IMR-90 (cell line): Measurements from ENCODE around the gene ZFAND2A. TPM values are rescaled to one million over a fixed set of nuclear protein-coding genes. Genes with fewer than 3 reads are reported as not detected.

Experiments used
- ATAC-seq: fragments of 200-7000 bp; cut with Tn5 transposase; 2 replicates; pipeline ENCODE4 v1.9.1; 2020; ENCODE audit warnings: low read depth, mild to moderate bottlenecking, moderate library complexity
- BruUV-seq: library from RNA; stranded (reverse); fragments of 400-500 nt; replicated peaks from 2 replicates; lab custom pipeline; 2021; lab: Mats Ljungman, UMichigan
- CTCF ChIA-PET: fragments of 300-600 bp; formaldehyde crosslinking; extraction: SDS; loops from one replicate; lab custom pipeline; 2021; ENCODE audit warnings: antibody characterized with exemption; lab: Yijun Ruan, JAX
- POLR2A ChIA-PET: fragments of 300-600 bp; sonication (Branson Sonifier 250); formaldehyde crosslinking; loops from one replicate; lab custom pipeline; 2022; ENCODE audit warnings: antibody characterized with exemption; ENCODE audit not compliant: unreplicated experiment; lab: Charles Lee
- DNase-seq: peaks from one replicate; pipeline ENCODE4 v3.0.0; 2013
- H2AFZ ChIP-seq: replicated peaks from 2 replicates; pipeline ENCODE3; 2013; ENCODE audit warnings: low read length, mild to moderate bottlenecking; ENCODE audit not compliant: poor library complexity
- H2AK5ac ChIP-seq: 2 replicates; pipeline ENCODE4 v1.6.1; 2013; ENCODE audit warnings: low read depth, low read length, inconsistent platforms
- H2AK9ac ChIP-seq: replicated peaks from 2 replicates; pipeline ENCODE3; 2013; ENCODE audit warnings: mild to moderate bottlenecking, low read depth, low read length, moderate library complexity; ENCODE audit not compliant: poor library complexity
- H2BK120ac ChIP-seq: 2 replicates; pipeline ENCODE4 v1.6.1; 2013; ENCODE audit warnings: low read depth, low read length, inconsistent platforms
- H2BK15ac ChIP-seq: 3 replicates; pipeline ENCODE4 v1.6.1; 2013; ENCODE audit warnings: low read depth, low read length, inconsistent platforms
- H2BK20ac ChIP-seq: 2 replicates; pipeline ENCODE4 v1.6.1; 2013; ENCODE audit warnings: low read depth, mild to moderate bottlenecking, inconsistent platforms, low read length, moderate library complexity
- H2BK5ac ChIP-seq: 2 replicates; pipeline ENCODE4 v1.6.1; 2013; ENCODE audit warnings: mild to moderate bottlenecking, low read depth, low read length, inconsistent platforms; ENCODE audit not compliant: poor library complexity, severe bottlenecking
- H3K14ac ChIP-seq: replicated peaks from 2 replicates; pipeline ENCODE4 v1.6.1; 2013; ENCODE audit warnings: low read depth, low read length, inconsistent platforms
- H3K18ac ChIP-seq: 2 replicates; pipeline ENCODE4 v1.6.1; 2013; ENCODE audit warnings: low read depth, low read length, control low read depth
- H3K23ac ChIP-seq: 2 replicates; pipeline ENCODE4 v1.6.1; 2013; ENCODE audit warnings: low read depth, low read length, inconsistent platforms
- H3K27ac ChIP-seq: 2 replicates; pipeline ENCODE4 v1.5.1; 2013; ENCODE audit warnings: mild to moderate bottlenecking, control low read depth, low read length; ENCODE audit not compliant: insufficient read depth
- H3K27me3 ChIP-seq: 2 replicates; pipeline ENCODE4 v1.6.1; 2013; ENCODE audit warnings: low read length; ENCODE audit not compliant: control insufficient read depth, insufficient read depth
- H3K36me3 ChIP-seq: 2 replicates; pipeline ENCODE4 v1.6.1; 2013; ENCODE audit warnings: low read length, mixed read lengths; ENCODE audit not compliant: control insufficient read depth, insufficient read depth
- H3K4ac ChIP-seq: 2 replicates; pipeline ENCODE4 v1.6.1; 2013; ENCODE audit warnings: low read depth, low read length, inconsistent platforms
- H3K4me1 ChIP-seq: 2 replicates; pipeline ENCODE4 v1.6.1; 2013; ENCODE audit warnings: low read length, mixed read lengths; ENCODE audit not compliant: control insufficient read depth, insufficient read depth
- H3K4me2 ChIP-seq: 2 replicates; pipeline ENCODE4 v1.6.1; 2013; ENCODE audit warnings: low read depth, mild to moderate bottlenecking, control low read depth, low read length, moderate library complexity
- H3K4me3 ChIP-seq: 2 replicates; pipeline ENCODE4 v1.5.1; 2013; ENCODE audit warnings: low read depth, mild to moderate bottlenecking, control low read depth, low read length, moderate library complexity; ENCODE audit not compliant: insufficient read depth
- H3K56ac ChIP-seq: 2 replicates; pipeline ENCODE4 v1.6.1; 2013; ENCODE audit warnings: low read length, inconsistent platforms; ENCODE audit not compliant: insufficient read depth; ENCODE audit errors: extremely low read depth
- H3K79me1 ChIP-seq, 2 experiments: 2 replicates each; pipeline ENCODE4 v1.6.1; 2013; ENCODE audit warnings: low read length in 2 of 2, inconsistent platforms in 1 of 2, low read depth in 1 of 2
- H3K9ac ChIP-seq: 2 replicates; pipeline ENCODE4 v1.6.1; 2013; ENCODE audit warnings: low read depth, low read length, control low read depth
- H3K9me1 ChIP-seq: 2 replicates; pipeline ENCODE4 v1.6.1; 2013; ENCODE audit warnings: low read length, inconsistent platforms; ENCODE audit not compliant: insufficient read depth
- H3K9me3 ChIP-seq: 2 replicates; pipeline ENCODE4 v1.6.1; 2013; ENCODE audit warnings: low read length; ENCODE audit not compliant: control insufficient read depth, insufficient read depth
- H4K20me1 ChIP-seq: 2 replicates; pipeline ENCODE4 v1.6.1; 2013; ENCODE audit warnings: low read length, inconsistent platforms; ENCODE audit not compliant: insufficient read depth
- H4K5ac ChIP-seq: 2 replicates; pipeline ENCODE4 v1.6.1; 2013; ENCODE audit warnings: mild to moderate bottlenecking, low read depth, low read length, control low read depth
- H4K8ac ChIP-seq, 2 experiments: 2 replicates each; pipeline ENCODE4 v1.6.1; 2013; ENCODE audit warnings: low read depth in 2 of 2, low read length in 2 of 2, control low read depth in 1 of 2, inconsistent platforms in 1 of 2
- H4K91ac ChIP-seq: 2 replicates; pipeline ENCODE4 v1.6.1; 2013; ENCODE audit warnings: low read depth, low read length, inconsistent platforms; ENCODE audit not compliant: insufficient read depth
- BHLHE40 ChIP-seq: fragments of 150-350 bp; IDR thresholded peaks from 2 replicates; pipeline ENCODE4 v1.6.1; 2016; ENCODE audit warnings: mild to moderate bottlenecking, low read depth, low read length
- CEBPB ChIP-seq: IDR thresholded peaks from 2 replicates; pipeline ENCODE4 v1.6.1; 2012; ENCODE audit warnings: low read depth, low read length, improper control_type of control experiment
- CHD1 ChIP-seq: IDR thresholded peaks from 2 replicates; pipeline ENCODE4 v1.6.1; 2012; ENCODE audit warnings: low read depth, low read length, improper control_type of control experiment
- CTCF ChIP-seq: conservative IDR thresholded peaks from 2 replicates; pipeline ENCODE4 v1.5.1; 2012; ENCODE audit warnings: mild to moderate bottlenecking, low read depth, low read length, improper control_type of control experiment
- ELK1 ChIP-seq: fragments of 150-350 bp; IDR thresholded peaks from 2 replicates; pipeline ENCODE4 v1.6.1; 2016; ENCODE audit warnings: low read depth, mild to moderate bottlenecking, low read length, moderate library complexity, borderline replicate concordance
- FOS ChIP-seq: fragments of 150-350 bp; IDR thresholded peaks from 2 replicates; pipeline ENCODE4 v1.6.1; 2016; ENCODE audit warnings: low read depth, low read length
- MAFK ChIP-seq: IDR thresholded peaks from 2 replicates; pipeline ENCODE4 v1.6.1; 2012; ENCODE audit warnings: low read depth, low read length, improper control_type of control experiment
- MAZ ChIP-seq: IDR thresholded peaks from 2 replicates; pipeline ENCODE4 v1.6.1; 2012; ENCODE audit warnings: low read depth, mild to moderate bottlenecking, low read length, improper control_type of control experiment, moderate library complexity, borderline replicate concordance
- MXI1 ChIP-seq: IDR thresholded peaks from 2 replicates; pipeline ENCODE4 v1.6.1; 2012; ENCODE audit warnings: low read depth, mild to moderate bottlenecking, low read length, moderate library complexity, borderline replicate concordance
- POLR2A ChIP-seq: IDR thresholded peaks from 2 replicates; pipeline ENCODE4 v1.6.1; 2012; ENCODE audit warnings: mild to moderate bottlenecking, low read depth, low read length
- RCOR1 ChIP-seq: IDR thresholded peaks from 2 replicates; pipeline ENCODE4 v1.6.1; 2012; ENCODE audit warnings: mild to moderate bottlenecking, low read length, improper control_type of control experiment; ENCODE audit not compliant: insufficient replicate concordance
- RFX5 ChIP-seq: IDR thresholded peaks from 2 replicates; pipeline ENCODE4 v1.8.0; 2012; ENCODE audit warnings: low read depth, mild to moderate bottlenecking, low read length, moderate library complexity
- SMC3 ChIP-seq: fragments of 150-350 bp; IDR thresholded peaks from 2 replicates; pipeline ENCODE4 v1.6.1; 2016; ENCODE audit warnings: low read depth, mild to moderate bottlenecking, antibody characterized with exemption, low read length, moderate library complexity
- USF2 ChIP-seq: fragments of 150-350 bp; IDR thresholded peaks from 2 replicates; pipeline ENCODE4 v1.6.1; 2017; ENCODE audit warnings: mild to moderate bottlenecking, antibody characterized with exemption, low read length, low read depth
- WGBS, 2 experiments: methylation state at CpG; one replicate each; pipeline versions ENCODE4 v1.1.5 to v1.1.7; 2013; ENCODE audit warnings: missing lambda C conversion rate in 2 of 2; ENCODE audit not compliant: insufficient read length in 1 of 2; ENCODE audit errors: extremely low coverage in 2 of 2; 5-methylcytosine and 5-hydroxymethylcytosine counted together
- dilution Hi-C: fragments of 300-500 bp; cut with HindIII; formaldehyde crosslinking; loops from one replicate; pipeline ENCODE4 v1.14.3; 2018; ENCODE audit warnings: low sequenced_read_pairs; ENCODE audit not compliant: unreplicated experiment
- in situ Hi-C: fragments of 300-500 bp; cut with MboI; formaldehyde crosslinking; loops from 3 replicates; pipeline ENCODE4 v1.14.3; 2019; ENCODE audit warnings: low sequenced_read_pairs, inconsistent platforms, mixed read lengths
- intact Hi-C: fragments of 100-400 bp; cut with micrococcal nuclease; formaldehyde crosslinking; loops from 2 replicates; pipeline ENCODE4 v1.10.0; 2022
- polyA plus RNA-seq, 3 experiments: library from polyadenylated mRNA; depleted of rRNA; stranded (reverse); fragments of >200 nt; gene quantifications; 2 replicates each; pipeline ENCODE4 v1.2.3, GENCODE V29; 2012; ENCODE audit warnings: low replicate concordance in 1 of 3
- total RNA-seq: library from RNA; depleted of rRNA; stranded (reverse); fragments of >200 nt; gene quantifications from 2 replicates; pipeline ENCODE4 v1.2.3, GENCODE V29; 2012

The ZFAND2A gene
- total and polyA plus RNA-seq, 2 of the 4 experiments (the other 2 are of a cell fraction) = 11.8 to 28.7 TPM

- Histone ChIP-seq H3K9ac (no peak overlapping the region), H3K36me3 (peaks cover 2% of the 10 kb centered on the region), H3K56ac (no peak overlapping the region), H2BK20ac (no peak overlapping the region), H3K27me3 (no peaks in the 10 kb centered on the region), H3K9me1 (no peaks in the 10 kb centered on the region; the same call in 1 of the 2 replicates), H3K4me1 (peaks cover 2% of the 10 kb centered on the region; the same call in 1 of the 2 replicates), H3K18ac (no peak overlapping the region), H2AK9ac (no peak overlapping the region), H4K5ac (no peak overlapping the region), H2AFZ (no peak overlapping the region), H4K91ac (no peak overlapping the region), H4K20me1 (peaks cover 10% of the 10 kb centered on the region; the same call in 1 of the 2 replicates), H3K4ac (no peak overlapping the region), H2BK120ac (no peak overlapping the region), H3K4me3 (no peak overlapping the region), H2BK15ac (no peak overlapping the region), H3K23ac (no peak overlapping the region), H3K27ac (no peak overlapping the region), H3K79me1 (peaks cover 8 to 23% of the 10 kb centered on the region in 2 experiments; a peak in 3 of 4 replicates), H3K9me3 (no peaks in the 10 kb centered on the region), H2AK5ac (no peak overlapping the region), H2BK5ac (no peak overlapping the region), H3K4me2 (no peak overlapping the region), H4K8ac (no peak overlapping the region), H3K14ac (no peak overlapping the region)
- in situ Hi-C loops (no loop called here), intact Hi-C loops (no loop called here), dilution Hi-C loops (no loop called here)
- WGBS, 2 experiments = 85% methylated on average over 15 of the region's 34 CpGs; no CpG with 5 or more reads in 1 of the 2 experiments
- no TSS peak for BruUV-seq
- ChIA-PET CTCF (no interaction called here), POLR2A (no interaction called here)
- TF ChIP-seq RCOR1 (no peak), MXI1 (no peak), FOS (no peak), MAZ (no peak), SMC3 (no peak), CTCF (no peak), USF2 (no peak), POLR2A (no peak), RFX5 (no peak), ELK1 (no peak), CHD1 (no peak), CEBPB (no peak), BHLHE40 (no peak), MAFK (no peak)
- no peak for ATAC-seq
- no peak for DNase-seq
These were observed 56.8 kb downstream of the ZFAND2A start for GRCh38 chr7:1103009-1103788.
